ENCODE results near the gene ITPRID2.

DNA sequence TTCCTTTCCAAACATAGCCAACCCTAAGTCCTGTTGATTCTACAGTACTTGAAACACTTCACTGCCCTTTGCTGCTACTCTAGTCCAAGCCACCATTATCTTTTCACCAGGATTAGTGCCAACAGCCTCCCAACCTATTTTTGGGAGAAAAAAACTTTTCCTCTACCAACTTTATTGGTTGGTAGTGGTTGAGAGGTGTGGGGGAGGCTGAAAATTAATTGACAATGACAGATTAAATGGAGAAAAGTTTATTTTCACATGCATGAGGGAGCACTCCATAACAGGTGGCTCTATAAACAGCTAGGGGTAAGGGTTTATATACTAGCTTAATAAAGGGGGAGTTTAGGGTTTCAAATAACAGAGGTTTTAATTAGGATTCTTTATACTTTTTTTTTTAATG lies 37.8 kb upstream of the ITPRID2 start:
- TF ChIP-seq STAG1 (CRISPR knock-in tag; IDR thresholded peaks at IDR 0.05) (no peak), KDM1A (CRISPR knock-in tag; IDR thresholded peaks at IDR 0.05) (no peak), NFE2L2 (IDR thresholded peaks at IDR 0.05; ENCODE audit: low read length) (no peak), NFRKB (IDR thresholded peaks at IDR 0.05) (no peak), EP300 (IDR thresholded peaks at IDR 0.05; ENCODE audit: low read depth in 2 of 2, low read length in 2 of 2) (no peak), EP300 (CRISPR knock-in tag; IDR thresholded peaks at IDR 0.05; ENCODE audit: borderline replicate concordance) (no peak), TCF12 (IDR thresholded peaks at IDR 0.05) (no peak), TCF12 (CRISPR knock-in tag; IDR thresholded peaks at IDR 0.05) (no peak)
- TF ChIP-seq, protein P1, sequence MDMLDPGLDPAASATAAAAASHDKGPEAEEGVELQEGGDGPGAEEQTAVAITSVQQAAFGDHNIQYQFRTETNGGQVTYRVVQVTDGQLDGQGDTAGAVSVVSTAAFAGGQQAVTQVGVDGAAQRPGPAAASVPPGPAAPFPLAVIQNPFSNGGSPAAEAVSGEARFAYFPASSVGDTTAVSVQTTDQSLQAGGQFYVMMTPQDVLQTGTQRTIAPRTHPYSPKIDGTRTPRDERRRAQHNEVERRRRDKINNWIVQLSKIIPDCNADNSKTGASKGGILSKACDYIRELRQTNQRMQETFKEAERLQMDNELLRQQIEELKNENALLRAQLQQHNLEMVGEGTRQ (IDR thresholded peaks at IDR 0.05; ENCODE audit: low read depth, low read length) = no peak
- TF ChIP-seq, protein P1 (CRISPR knock-in tag; IDR thresholded peaks at IDR 0.05; ENCODE audit: borderline replicate concordance) = no peak
- TF ChIP-seq, protein P2, sequence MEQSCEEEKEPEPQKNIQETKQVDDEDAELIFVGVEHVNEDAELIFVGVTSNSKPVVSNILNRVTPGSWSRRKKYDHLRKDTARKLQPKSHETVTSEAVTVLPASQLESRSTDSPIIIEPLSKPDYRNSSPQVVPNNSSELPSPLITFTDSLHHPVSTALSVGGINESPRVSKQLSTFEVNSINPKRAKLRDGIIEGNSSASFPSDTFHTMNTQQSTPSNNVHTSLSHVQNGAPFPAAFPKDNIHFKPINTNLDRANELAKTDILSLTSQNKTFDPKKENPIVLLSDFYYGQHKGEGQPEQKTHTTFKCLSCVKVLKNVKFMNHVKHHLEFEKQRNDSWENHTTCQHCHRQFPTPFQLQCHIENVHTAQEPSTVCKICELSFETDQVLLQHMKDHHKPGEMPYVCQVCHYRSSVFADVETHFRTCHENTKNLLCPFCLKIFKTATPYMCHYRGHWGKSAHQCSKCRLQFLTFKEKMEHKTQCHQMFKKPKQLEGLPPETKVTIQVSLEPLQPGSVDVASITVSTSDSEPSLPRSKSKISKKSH (CRISPR knock-in tag; IDR thresholded peaks at IDR 0.05; ENCODE audit: borderline replicate concordance) = no peak
- TF ChIP-seq, protein P3, sequence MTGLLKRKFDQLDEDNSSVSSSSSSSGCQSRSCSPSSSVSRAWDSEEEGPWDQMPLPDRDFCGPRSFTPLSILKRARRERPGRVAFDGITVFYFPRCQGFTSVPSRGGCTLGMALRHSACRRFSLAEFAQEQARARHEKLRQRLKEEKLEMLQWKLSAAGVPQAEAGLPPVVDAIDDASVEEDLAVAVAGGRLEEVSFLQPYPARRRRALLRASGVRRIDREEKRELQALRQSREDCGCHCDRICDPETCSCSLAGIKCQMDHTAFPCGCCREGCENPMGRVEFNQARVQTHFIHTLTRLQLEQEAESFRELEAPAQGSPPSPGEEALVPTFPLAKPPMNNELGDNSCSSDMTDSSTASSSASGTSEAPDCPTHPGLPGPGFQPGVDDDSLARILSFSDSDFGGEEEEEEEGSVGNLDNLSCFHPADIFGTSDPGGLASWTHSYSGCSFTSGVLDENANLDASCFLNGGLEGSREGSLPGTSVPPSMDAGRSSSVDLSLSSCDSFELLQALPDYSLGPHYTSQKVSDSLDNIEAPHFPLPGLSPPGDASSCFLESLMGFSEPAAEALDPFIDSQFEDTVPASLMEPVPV (CRISPR knock-in tag; IDR thresholded peaks at IDR 0.05) = no peak
